HG03196 (cell line): ENCODE results near the gene CDH16.
"Not testable (repeated sequence)": the region's sequence is repeated elsewhere in the genome, so short reads cannot be mapped to it uniquely, and the experiment has no call there.

Experiments used
- ATAC-seq: cut with Tn5 transposase; IDR thresholded peaks from one replicate; pipeline ENCODE4 v1.9.1; 2021; ENCODE audit not compliant: unreplicated experiment

CDH16 gene

GRCh38 chr16:66918803-66919568 lies at the start of gene CDH16:
Gene CDH16, minus strand, starts transcription at chr16:66918885. Its CDS starts 820 bp downstream, at chr16:66918065.
- ATAC-seq = no peak

- no peak for ATAC-seq
These were observed 45.4 kb upstream of the CDH16 start for GRCh38 chr16:66964049-66964448.

GRCh38 chr16:66961914-66962313 lies 43.2 kb upstream of the CDH16 start:
- ATAC-seq = no peak

GRCh38 chr16:66961065-66961744 lies 42.5 kb upstream of the CDH16 start, which contains the start of gene CES3:
Gene CES3, plus strand, starts transcription at chr16:66961266. Its CDS starts 42 bp downstream, at chr16:66961308.
- peak; percentile 57 for ATAC-seq

GRCh38 chr16:66960270-66960669 lies 41.6 kb upstream of the CDH16 start:
- no peak for ATAC-seq

GRCh38 chr16:66959704-66960161 lies 41.0 kb upstream of the CDH16 start:
- ATAC-seq = no peak

- ATAC-seq = no peak
These were observed 40.4 kb upstream of the CDH16 start for GRCh38 chr16:66958857-66959703.

- not testable (repeated sequence) for ATAC-seq
These were observed 37.4 kb upstream of the CDH16 start for GRCh38 chr16:66956154-66956457.

GRCh38 chr16:66955363-66956153 lies 36.9 kb upstream of the CDH16 start:
- ATAC-seq = not testable (repeated sequence)

- no peak for ATAC-seq
These were observed 35.5 kb upstream of the CDH16 start for GRCh38 chr16:66954097-66954659.

- no peak for ATAC-seq
These were observed 34.9 kb upstream of the CDH16 start for GRCh38 chr16:66953462-66954096.

- ATAC-seq = no peak
These were observed 33.9 kb upstream of the CDH16 start for GRCh38 chr16:66952430-66953110.

- ATAC-seq = no peak
These were observed 32.5 kb upstream of the CDH16 start for GRCh38 chr16:66950971-66951790.

- ATAC-seq = no peak
These were observed 31.8 kb upstream of the CDH16 start for GRCh38 chr16:66950437-66950836.

- ATAC-seq = no peak
These were observed 30.8 kb upstream of the CDH16 start for GRCh38 chr16:66949472-66949871.

- no peak for ATAC-seq
These were observed 30.1 kb upstream of the CDH16 start for GRCh38 chr16:66948837-66949225.

GRCh38 chr16:66948134-66948836 lies 29.6 kb upstream of the CDH16 start:
- no peak for ATAC-seq
